AG04450 (cell line): ENCODE data around the gene LGALS7B. TPM values are rescaled to one million over a fixed set of nuclear protein-coding genes. Genes with fewer than 3 reads are reported as not detected.

ENCODE experiments used
- CTCF ChIA-PET: fragments of 300-600, 350-600 bp; formaldehyde crosslinking; extraction: SDS; loops from one replicate; lab custom pipeline; 2022; ENCODE audit warnings: antibody characterized with exemption, inconsistent platforms; lab: Charles Lee
- POLR2A ChIA-PET: fragments of 350-600 bp; formaldehyde crosslinking; extraction: SDS; loops from one replicate; lab custom pipeline; 2021; ENCODE audit warnings: antibody characterized with exemption, inconsistent platforms; lab: Yijun Ruan, JAX
- DNase-seq: peaks from one replicate; pipeline ENCODE4 v3.0.0-alpha.2; 2011; ENCODE audit warnings: low read depth, low spot score
- H3K27ac ChIP-seq: one replicate; pipeline ENCODE4 v1.5.1; 2012; ENCODE audit warnings: low read depth, low read length, control low read depth
- H3K27me3 ChIP-seq: one replicate; pipeline ENCODE4 v1.6.0; 2012; ENCODE audit warnings: low read length; ENCODE audit not compliant: control insufficient read depth, insufficient read depth
- H3K4me3 ChIP-seq: 2 replicates; pipeline ENCODE4 v1.5.1; 2011; ENCODE audit warnings: mild to moderate bottlenecking, low read depth, low read length, control low read depth
- H3K9me3 ChIP-seq: 2 replicates; pipeline ENCODE4 v1.5.1; 2012; ENCODE audit warnings: low read length; ENCODE audit not compliant: control insufficient read depth, insufficient read depth
- polyA plus RNA-seq: library from polyadenylated mRNA; depleted of rRNA; stranded (reverse); fragments of >200 nt; gene quantifications from 2 replicates; pipeline ENCODE4 v1.2.3, GENCODE V29; 2011; rRNA removed
- small RNA-seq: library from RNA; depleted of rRNA; stranded (forward); fragments of <200 nt; gene quantifications from one replicate; pipeline ENCODE3, GENCODE V24; 2012; ENCODE audit warnings: low read depth; ENCODE audit not compliant: insufficient read length
- TF ChIP-seq, protein P1 (sequence below): IDR thresholded peaks from 2 replicates; pipeline ENCODE4 v1.5.1; 2011; ENCODE audit warnings: low read depth, low read length, control low read depth, inconsistent platforms

Gene LGALS7B
- polyA plus RNA-seq, 1 experiment, result not detected

DNA sequence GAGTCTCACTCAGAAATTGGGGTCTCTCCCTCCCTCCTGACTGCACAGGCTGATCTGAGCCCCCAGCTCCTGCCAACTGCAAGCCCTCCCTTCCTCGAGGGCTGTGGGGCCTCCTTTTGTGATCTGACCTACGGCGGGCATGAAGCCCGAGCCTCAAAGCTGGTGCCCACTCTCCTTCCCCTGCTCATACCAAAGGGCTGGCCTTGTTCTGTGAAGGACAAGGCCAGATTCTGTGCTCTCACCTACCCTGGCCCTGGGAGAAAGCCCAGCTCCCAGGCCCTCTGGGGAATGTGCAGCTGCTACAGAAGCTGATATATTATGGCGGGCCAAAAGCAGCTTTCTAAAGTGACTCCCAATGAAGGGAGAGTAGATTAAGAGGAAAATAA, 51.6 kb downstream of the LGALS7B start:
- DNase-seq, result no peak
- Histone ChIP-seq H3K27me3 (no peaks in the 10 kb centered on the region), H3K9me3 (no peaks in the 10 kb centered on the region), H3K4me3 (no peak overlapping the region), H3K27ac (no peak overlapping the region)
- TF ChIP-seq, protein P1, sequence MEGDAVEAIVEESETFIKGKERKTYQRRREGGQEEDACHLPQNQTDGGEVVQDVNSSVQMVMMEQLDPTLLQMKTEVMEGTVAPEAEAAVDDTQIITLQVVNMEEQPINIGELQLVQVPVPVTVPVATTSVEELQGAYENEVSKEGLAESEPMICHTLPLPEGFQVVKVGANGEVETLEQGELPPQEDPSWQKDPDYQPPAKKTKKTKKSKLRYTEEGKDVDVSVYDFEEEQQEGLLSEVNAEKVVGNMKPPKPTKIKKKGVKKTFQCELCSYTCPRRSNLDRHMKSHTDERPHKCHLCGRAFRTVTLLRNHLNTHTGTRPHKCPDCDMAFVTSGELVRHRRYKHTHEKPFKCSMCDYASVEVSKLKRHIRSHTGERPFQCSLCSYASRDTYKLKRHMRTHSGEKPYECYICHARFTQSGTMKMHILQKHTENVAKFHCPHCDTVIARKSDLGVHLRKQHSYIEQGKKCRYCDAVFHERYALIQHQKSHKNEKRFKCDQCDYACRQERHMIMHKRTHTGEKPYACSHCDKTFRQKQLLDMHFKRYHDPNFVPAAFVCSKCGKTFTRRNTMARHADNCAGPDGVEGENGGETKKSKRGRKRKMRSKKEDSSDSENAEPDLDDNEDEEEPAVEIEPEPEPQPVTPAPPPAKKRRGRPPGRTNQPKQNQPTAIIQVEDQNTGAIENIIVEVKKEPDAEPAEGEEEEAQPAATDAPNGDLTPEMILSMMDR, result no peak
- ChIA-PET CTCF (no interaction called here), POLR2A (interaction anchor here (0.6 to 1.1 kb wide), 3 partner anchors 9 to 106 kb away, joined by 3 to 4 read pairs (median 3); partner anchors contain the start of gene ECH1)

Small RNAs within 50 kb of the gene (small RNA-seq; reads per million reads assigned to genes)
- gene RNU6-140P, result not detected

Other genes starting within 250 kb of the LGALS7B start
- gene MAP4K1, start 171.2 kb upstream of the LGALS7B start, polyA plus RNA-seq, result 0.09 and 0.31 TPM in 2 replicates
- gene EIF3K, start 170.0 kb upstream of the LGALS7B start, polyA plus RNA-seq, result 168 and 250 TPM in 2 replicates
- 300 and 359 TPM in 2 replicates for gene ACTN4, start 141.6 kb upstream of the LGALS7B start, polyA plus RNA-seq
- 0.66 and 0.69 TPM in 2 replicates for gene CAPN12, start 44.7 kb upstream of the LGALS7B start, polyA plus RNA-seq
- gene LGALS7, start 15.7 kb upstream of the LGALS7B start, polyA plus RNA-seq, result not detected in 2 replicates
- 0.07 TPM in 1 of 2 replicates, not detected in the other for gene LGALS4, start 23.7 kb downstream of the LGALS7B start, polyA plus RNA-seq
- 86.5 and 109 TPM in 2 replicates for gene ECH1, start 42.6 kb downstream of the LGALS7B start, polyA plus RNA-seq
- 281 and 316 TPM in 2 replicates for gene HNRNPL, start 60.8 kb downstream of the LGALS7B start, polyA plus RNA-seq
- gene RINL, start 89.1 kb downstream of the LGALS7B start, polyA plus RNA-seq, result 1.6 TPM in 2 replicates
- 45.5 and 61.3 TPM in 2 replicates for gene SIRT2, start 110.4 kb downstream of the LGALS7B start, polyA plus RNA-seq
- 9.9 and 14.1 TPM in 2 replicates for gene NFKBIB, start 110.8 kb downstream of the LGALS7B start, polyA plus RNA-seq
- gene CCER2, start 123.0 kb downstream of the LGALS7B start, polyA plus RNA-seq, result 0.09 TPM in 1 of 2 replicates, not detected in the other
- 10.1 and 16.2 TPM in 2 replicates for gene SARS2, start 141.6 kb downstream of the LGALS7B start, polyA plus RNA-seq
- 19.7 and 28.3 TPM in 2 replicates for gene MRPS12, start 141.7 kb downstream of the LGALS7B start, polyA plus RNA-seq
- gene FBXO17, start 186.5 kb downstream of the LGALS7B start, polyA plus RNA-seq, result 10.8 and 11.6 TPM in 2 replicates
- 2.0 and 2.4 TPM in 2 replicates for gene FBXO27, start 243.3 kb downstream of the LGALS7B start, polyA plus RNA-seq